Stimulated activated naive B cell treated with anti-CD40 and anti-IgM and Interleukin-4, amounts not matched to agents 10 μg/mL and 1 μg/mL and 100 μg/mL, for 72 hours (primary cell): ENCODE data around the gene TPI1.
A peak's percentile ranks its signal among the peaks of the same experiment; 100 is the strongest.
"Not testable (repeated sequence)": the region's sequence is repeated elsewhere in the genome, so short reads cannot be mapped to it uniquely, and the experiment has no call there.

ENCODE experiments used
- ATAC-seq, 2 donors: fragments of 150-1000 bp; cut with Tn5 transposase; replicated peaks; 2 replicates each; pipeline ENCODE4 v1.10.0; 2021; ENCODE audit warnings: moderate library complexity in 1 of 2
- DNase-seq: peaks from one replicate; pipeline ENCODE4 v3.0.0; 2021
- H3K27ac Mint-ChIP-seq: one replicate; pipeline ENCODE4 v1.8.0; 2022; ENCODE audit warnings: mild to moderate bottlenecking, mixed read lengths
- H3K27me3 Mint-ChIP-seq, 2 donors: one replicate each; pipeline ENCODE4 v1.8.0; 2022; ENCODE audit warnings: mixed read lengths in 2 of 2
- H3K36me3 Mint-ChIP-seq, 2 donors: one replicate each; pipeline ENCODE4 v1.8.0; 2022; ENCODE audit warnings: mixed read lengths in 2 of 2, mild to moderate bottlenecking in 1 of 2
- H3K4me1 Mint-ChIP-seq, 2 donors: one replicate each; pipeline ENCODE4 v1.8.0; 2022; ENCODE audit warnings: mixed read lengths in 2 of 2, mild to moderate bottlenecking in 1 of 2
- H3K4me3 Mint-ChIP-seq, 2 donors: one replicate each; pipeline ENCODE4 v1.8.0; 2022; ENCODE audit warnings: mild to moderate bottlenecking in 2 of 2, mixed read lengths in 2 of 2, moderate library complexity in 1 of 2
- H3K9me3 Mint-ChIP-seq, 2 donors: one replicate each; pipeline ENCODE4 v1.8.0; 2022; ENCODE audit warnings: mixed read lengths in 2 of 2, mild to moderate bottlenecking in 1 of 2

The TPI1 gene

GRCh38 chr12:6863586-6864321 is 3.6 kb upstream of the TPI1 start:
- Mint-ChIP-seq H3K4me1 (peaks cover 13 to 19% of the 10 kb centered on the region in 2 donors), H3K9me3 (no peaks in the 10 kb centered on the region), H3K27ac (no peak overlapping the region), H3K36me3 (peaks cover 51 to 75% of the 10 kb centered on the region in 2 donors), H3K27me3 (no peaks in the 10 kb centered on the region), H3K4me3 (no peak overlapping the region)
- ATAC-seq (no peak), DNase-seq (no peak)

GRCh38 chr12:6865307-6865706 is 2.0 kb upstream of the TPI1 start:
- H3K36me3 Mint-ChIP-seq: peaks cover 52 to 78% of the 10 kb centered on the region in 2 donors
- peaks cover 27 to 35% of the 10 kb centered on the region in 2 donors for H3K4me1 Mint-ChIP-seq
- not testable (repeated sequence) for ATAC-seq, H3K27me3 Mint-ChIP-seq, H3K27ac Mint-ChIP-seq, H3K9me3 Mint-ChIP-seq, H3K4me3 Mint-ChIP-seq, DNase-seq

- peaks cover 36 to 45% of the 10 kb centered on the region in 2 donors for H3K4me1 Mint-ChIP-seq
- no peaks in the 10 kb centered on the region for H3K27me3 Mint-ChIP-seq
- H3K9me3 Mint-ChIP-seq: no peaks in the 10 kb centered on the region
- ATAC-seq (no peak), DNase-seq (no peak)
- H3K36me3 Mint-ChIP-seq: peaks cover 54 to 77% of the 10 kb centered on the region in 2 donors
- peak overlapping the region; percentile 96 to 97 for H3K4me3 Mint-ChIP-seq
- peak overlapping the region; percentile 51 for H3K27ac Mint-ChIP-seq
Observed at GRCh38 chr12:6866163-6866919, 990 bp upstream of the TPI1 start.

- H3K4me3 Mint-ChIP-seq: peak overlapping the region; percentile 96 to 97
- ATAC-seq (peak; percentile 26 to 30), DNase-seq (no peak)
- peaks cover 42 to 51% of the 10 kb centered on the region in 2 donors for H3K4me1 Mint-ChIP-seq
- H3K9me3 Mint-ChIP-seq: no peaks in the 10 kb centered on the region
- H3K27ac Mint-ChIP-seq: peak overlapping the region; percentile 99
- H3K36me3 Mint-ChIP-seq: peaks cover 60 to 80% of the 10 kb centered on the region in 2 donors
- no peaks in the 10 kb centered on the region for H3K27me3 Mint-ChIP-seq
Observed at GRCh38 chr12:6866920-6867412, 365 bp upstream of the TPI1 start.

- Mint-ChIP-seq H3K27ac (peak overlapping the region; percentile 95), H3K4me3 (peak overlapping the region; percentile 96 to 97), H3K9me3 (no peaks in the 10 kb centered on the region), H3K27me3 (no peaks in the 10 kb centered on the region), H3K4me1 (peaks cover 48 to 64% of the 10 kb centered on the region in 2 donors), H3K36me3 (peaks cover 56 to 79% of the 10 kb centered on the region in 2 donors)
- ATAC-seq (peak in 1 of 2 donors; percentile 2), DNase-seq (no peak)
Observed at GRCh38 chr12:6868211-6869048, 1.1 kb downstream of the TPI1 start.

- peak overlapping the region; percentile 95 for H3K27ac Mint-ChIP-seq
- peak overlapping the region; percentile 96 to 97 for H3K4me3 Mint-ChIP-seq
- peak; percentile 69 for DNase-seq
- no peaks in the 10 kb centered on the region for H3K9me3 Mint-ChIP-seq
- peaks cover 52 to 71% of the 10 kb centered on the region in 2 donors for H3K36me3 Mint-ChIP-seq
- ATAC-seq: peak; percentile 8 to 11
- H3K27me3 Mint-ChIP-seq: no peaks in the 10 kb centered on the region
- H3K4me1 Mint-ChIP-seq: peaks cover 51 to 72% of the 10 kb centered on the region in 2 donors
Observed at GRCh38 chr12:6869049-6870021, 2.0 kb downstream of the TPI1 start.

- H3K9me3 Mint-ChIP-seq, H3K27me3 Mint-ChIP-seq, DNase-seq, H3K27ac Mint-ChIP-seq, ATAC-seq: not testable (repeated sequence)
- Mint-ChIP-seq H3K4me3 (peak overlapping the region in 1 of 2 donors; percentile 13), H3K36me3 (peaks cover 45 to 62% of the 10 kb centered on the region in 2 donors), H3K4me1 (peaks cover 51 to 72% of the 10 kb centered on the region in 2 donors)
Observed at GRCh38 chr12:6870304-6870703, 3.0 kb downstream of the TPI1 start.

- Mint-ChIP-seq H3K9me3 (no peaks in the 10 kb centered on the region), H3K27ac (peak overlapping the region; percentile 97), H3K36me3 (peaks cover 49 to 57% of the 10 kb centered on the region in 2 donors), H3K27me3 (no peaks in the 10 kb centered on the region), H3K4me3 (peak overlapping the region; percentile 89 to 100), H3K4me1 (peaks cover 51 to 72% of the 10 kb centered on the region in 2 donors)
- DNase-seq: no peak
- no peak for ATAC-seq
Observed at GRCh38 chr12:6871052-6871957, 4.0 kb downstream of the TPI1 start.

GRCh38 chr12:6872073-6873048 is 5.0 kb downstream of the TPI1 start:
- H3K4me1 Mint-ChIP-seq: peaks cover 46 to 63% of the 10 kb centered on the region in 2 donors
- H3K9me3 Mint-ChIP-seq: no peaks in the 10 kb centered on the region
- peak overlapping the region; percentile 97 for H3K27ac Mint-ChIP-seq
- H3K4me3 Mint-ChIP-seq: peak overlapping the region; percentile 89 to 100
- H3K27me3 Mint-ChIP-seq: no peaks in the 10 kb centered on the region
- ATAC-seq (peak; percentile 47 to 50), DNase-seq (peak; percentile 81)
- H3K36me3 Mint-ChIP-seq: peaks cover 55 to 56% of the 10 kb centered on the region in 2 donors

- Mint-ChIP-seq H3K27ac (peak within 1 kb of the TSS; percentile 97), H3K4me3 (peak within 1 kb of the TSS; percentile 89 to 100), H3K27me3 (no peaks in the 10 kb centered on the region), H3K9me3 (no peaks in the 10 kb centered on the region), H3K4me1 (peaks cover 42 to 56% of the 10 kb centered on the region in 2 donors), H3K36me3 (peaks cover 50 to 51% of the 10 kb centered on the region in 2 donors)
- DNase-seq (peak; percentile 98), ATAC-seq (peak; percentile 84 to 87)
Observed at GRCh38 chr12:6873094-6874014, 6.0 kb downstream of the TPI1 start, which contains the start of gene SPSB2. Gene SPSB2, minus strand, starts transcription at chr12:6873303. Its CDS starts 402 bp downstream, at chr12:6872901.
